Peyer's patch (tissue), 4 donors: ENCODE results near the gene ABHD2. TPM values are rescaled to one million over a fixed set of nuclear protein-coding genes. Genes with fewer than 3 reads are reported as not detected.

Experiments
- DNase-seq, 3 donors: peaks; one replicate each; pipeline ENCODE4 v3.0.0-alpha.2; 2017 to 2019
- H3K27ac ChIP-seq, 4 donors: fragments of 200-600 bp; sonication (generic); one replicate each; pipeline ENCODE4 v1.5.1; 2016 to 2019
- H3K27me3 ChIP-seq, 2 donors: fragments of 200-600 bp; sonication (generic); one replicate each; pipeline ENCODE4 v1.5.1; 2019
- H3K36me3 ChIP-seq, 3 donors: fragments of 200-600 bp; sonication (generic); one replicate each; pipeline ENCODE4 v1.5.1; 2016 to 2019
- H3K4me1 ChIP-seq, 4 donors: fragments of 200-600 bp; sonication (generic); one replicate each; pipeline ENCODE4 v1.5.1; 2016 to 2019
- H3K4me3 ChIP-seq, 4 donors: fragments of 200-600 bp; sonication (generic); 1 replicate in 3 of 4; 2 replicates in 1 of 4; pipeline ENCODE4 v1.5.1; 2016 to 2019; ENCODE audit warnings: mild to moderate bottlenecking in 1 of 4
- H3K9me3 ChIP-seq, 4 donors: fragments of 200-600 bp; sonication (generic); one replicate each; pipeline ENCODE4 v1.5.1; 2016 to 2019; ENCODE audit warnings: mild to moderate bottlenecking in 1 of 4
- POLR2A ChIP-seq, 2 donors: fragments of 450-650 bp; IDR thresholded peaks; one replicate each; pipeline ENCODE4 v1.5.1; 2017; ENCODE audit warnings: antibody characterized with exemption in 2 of 2, mild to moderate bottlenecking in 2 of 2, moderate library complexity in 2 of 2
- total RNA-seq, 4 donors: library from RNA; depleted of rRNA; stranded (reverse); fragments of >200 nt; gene quantifications; one replicate each; pipeline ENCODE4 v1.1.0, GENCODE V29; 2016
- TF ChIP-seq, protein P1 (sequence below), 6 experiments: fragments of 450-650 bp in 4 of 6; fragments of 200-600 bp in 2 of 6; sonication (generic) in 1 of 6; IDR thresholded peaks; one replicate each; pipeline ENCODE4 v1.5.1; 2017 to 2019; ENCODE audit warnings: antibody characterized with exemption in 6 of 6, mild to moderate bottlenecking in 3 of 6, moderate library complexity in 1 of 6

ABHD2 gene
- total RNA-seq, 4 donors from 2014 or later = 75.9 to 190 (median 121) TPM

GRCh38 chr15:89127054-89127702 lies 38.9 kb downstream of the ABHD2 start:
- Histone ChIP-seq H3K9me3 (no peaks in the 10 kb centered on the region), H3K27ac (no peak overlapping the region), H3K36me3 (peaks cover 0 to 28% (median 0%) of the 10 kb centered on the region in 3 donors), H3K4me1 (peaks cover 0 to 16% (median 0%) of the 10 kb centered on the region in 4 donors), H3K27me3 (no peaks in the 10 kb centered on the region), H3K4me3 (no peak overlapping the region)
- TF ChIP-seq, protein P1, sequence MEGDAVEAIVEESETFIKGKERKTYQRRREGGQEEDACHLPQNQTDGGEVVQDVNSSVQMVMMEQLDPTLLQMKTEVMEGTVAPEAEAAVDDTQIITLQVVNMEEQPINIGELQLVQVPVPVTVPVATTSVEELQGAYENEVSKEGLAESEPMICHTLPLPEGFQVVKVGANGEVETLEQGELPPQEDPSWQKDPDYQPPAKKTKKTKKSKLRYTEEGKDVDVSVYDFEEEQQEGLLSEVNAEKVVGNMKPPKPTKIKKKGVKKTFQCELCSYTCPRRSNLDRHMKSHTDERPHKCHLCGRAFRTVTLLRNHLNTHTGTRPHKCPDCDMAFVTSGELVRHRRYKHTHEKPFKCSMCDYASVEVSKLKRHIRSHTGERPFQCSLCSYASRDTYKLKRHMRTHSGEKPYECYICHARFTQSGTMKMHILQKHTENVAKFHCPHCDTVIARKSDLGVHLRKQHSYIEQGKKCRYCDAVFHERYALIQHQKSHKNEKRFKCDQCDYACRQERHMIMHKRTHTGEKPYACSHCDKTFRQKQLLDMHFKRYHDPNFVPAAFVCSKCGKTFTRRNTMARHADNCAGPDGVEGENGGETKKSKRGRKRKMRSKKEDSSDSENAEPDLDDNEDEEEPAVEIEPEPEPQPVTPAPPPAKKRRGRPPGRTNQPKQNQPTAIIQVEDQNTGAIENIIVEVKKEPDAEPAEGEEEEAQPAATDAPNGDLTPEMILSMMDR (IDR thresholded peaks at IDR 0.05) = no peak
- no peak for TF ChIP-seq POLR2A (IDR thresholded peaks at IDR 0.05)
- DNase-seq = no peak

GRCh38 chr15:89128320-89129122 lies 40.3 kb downstream of the ABHD2 start:
- H3K27ac ChIP-seq = peak overlapping the region in 2 of 4 donors; percentile 28 to 53
- DNase-seq = no peak
- TF ChIP-seq POLR2A (IDR thresholded peaks at IDR 0.05) = no peak
- TF ChIP-seq, protein P1 (IDR thresholded peaks at IDR 0.05) = no peak
- H3K27me3 ChIP-seq = no peaks in the 10 kb centered on the region
- H3K36me3 ChIP-seq = peaks cover 0 to 18% (median 0%) of the 10 kb centered on the region in 3 donors
- H3K4me1 ChIP-seq = peaks cover 0 to 22% (median 0%) of the 10 kb centered on the region in 4 donors
- H3K4me3 ChIP-seq = no peak overlapping the region
- no peaks in the 10 kb centered on the region for H3K9me3 ChIP-seq

- peak; percentile 49 to 81 (median 74) for DNase-seq
- TF ChIP-seq, protein P1 (IDR thresholded peaks at IDR 0.05) = peak; percentile 33 to 82 (median 70)
- no peak for TF ChIP-seq POLR2A (IDR thresholded peaks at IDR 0.05)
- peaks cover 0 to 22% (median 0%) of the 10 kb centered on the region in 4 donors for H3K4me1 ChIP-seq
Observed at GRCh38 chr15:89129123-89129815, 41.0 kb downstream of the ABHD2 start.

GRCh38 chr15:89129816-89130134 lies 41.5 kb downstream of the ABHD2 start:
- TF ChIP-seq POLR2A (IDR thresholded peaks at IDR 0.05) = no peak
- no peak for DNase-seq
- Histone ChIP-seq H3K27me3 (no peaks in the 10 kb centered on the region), H3K9me3 (no peaks in the 10 kb centered on the region), H3K27ac (peak overlapping the region in 1 of 4 donors; percentile 44), H3K4me3 (no peak overlapping the region), H3K36me3 (peaks cover 0 to 18% (median 0%) of the 10 kb centered on the region in 3 donors), H3K4me1 (peaks cover 0 to 22% (median 0%) of the 10 kb centered on the region in 4 donors)

More at GRCh38 chr15:89129123-89129815, 41.0 kb downstream of the ABHD2 start:
- Histone ChIP-seq H3K27me3 (no peaks in the 10 kb centered on the region), H3K36me3 (peaks cover 0 to 18% (median 0%) of the 10 kb centered on the region in 3 donors), H3K4me3 (no peak overlapping the region), H3K9me3 (no peaks in the 10 kb centered on the region), H3K27ac (peak overlapping the region in 2 of 4 donors; percentile 28 to 53)

DNA sequence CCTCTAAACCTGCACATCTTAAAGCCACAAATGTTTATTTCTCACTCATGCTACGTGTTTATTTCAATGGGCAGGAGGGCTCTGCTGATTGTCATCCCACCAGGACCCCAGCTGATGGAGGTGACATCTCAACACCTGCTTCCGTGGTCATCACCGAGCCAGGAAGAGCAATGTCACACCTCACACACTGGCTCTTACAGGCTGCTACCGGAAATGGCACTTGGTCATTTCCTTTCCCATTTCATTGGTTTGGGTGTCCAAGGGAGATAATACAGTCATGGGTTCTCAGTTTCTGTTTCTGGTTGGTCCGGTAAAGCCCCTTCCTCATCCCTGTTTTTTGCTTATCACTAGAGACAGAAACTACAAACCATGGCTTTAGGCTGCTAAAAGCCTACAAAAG lies 41.9 kb downstream of the ABHD2 start:
- no peaks in the 10 kb centered on the region for H3K9me3 ChIP-seq
- DNase-seq = no peak
- peaks cover 0 to 22% (median 0%) of the 10 kb centered on the region in 4 donors for H3K4me1 ChIP-seq
- H3K27ac ChIP-seq = peak overlapping the region in 1 of 4 donors; percentile 44
- TF ChIP-seq, protein P1 (IDR thresholded peaks at IDR 0.05) = no peak
- no peak for TF ChIP-seq POLR2A (IDR thresholded peaks at IDR 0.05)
- H3K36me3 ChIP-seq = peaks cover 0 to 18% (median 0%) of the 10 kb centered on the region in 3 donors
- H3K4me3 ChIP-seq = no peak overlapping the region
- no peaks in the 10 kb centered on the region for H3K27me3 ChIP-seq
